Measurements from ENCODE around the gene MUC6.

Gene MUC6

GRCh38 chr11:1036303-1036923 lies at the start of gene MUC6:
Gene MUC6, minus strand, starts transcription at chr11:1036718. Its CDS starts 63 bp downstream, at chr11:1036655.
- no peak for DNase-seq (ENCODE audit: low spot score in 2 of 2)
- no peaks in the 10 kb centered on the region for H3K36me3 ChIP-seq (replicated peaks)
- peaks cover 4% of the 10 kb centered on the region; the same call in 1 of the 2 replicates for H3K27me3 ChIP-seq (ENCODE audit: low read depth)
- in situ Hi-C loops (cut with MboI; ENCODE audit: low sequenced_read_pairs): no loop called here
- no peaks in the 10 kb centered on the region for H3K4me1 ChIP-seq
- H3K4me3 ChIP-seq: no peak within 1 kb of the TSS
- H3K9me3 ChIP-seq: no peaks in the 10 kb centered on the region

- no peaks in the 10 kb centered on the region for H3K36me3 ChIP-seq (replicated peaks)
- H3K27me3 ChIP-seq (ENCODE audit: low read depth): peaks cover 12% of the 10 kb centered on the region; the same call in 1 of the 2 replicates
- no peak for DNase-seq (ENCODE audit: low spot score in 2 of 2)
- no peaks in the 10 kb centered on the region for H3K4me1 ChIP-seq
- no peak overlapping the region for H3K4me3 ChIP-seq
- in situ Hi-C loops (cut with MboI; ENCODE audit: low sequenced_read_pairs): no loop called here
- no peaks in the 10 kb centered on the region for H3K9me3 ChIP-seq
Observed at GRCh38 chr11:1085440-1086170, 49.1 kb upstream of the MUC6 start.

- peaks cover 12% of the 10 kb centered on the region; the same call in 1 of the 2 replicates for H3K27me3 ChIP-seq (ENCODE audit: low read depth)
- no peaks in the 10 kb centered on the region for H3K9me3 ChIP-seq
- no peak for DNase-seq (ENCODE audit: low spot score in 2 of 2)
- no peaks in the 10 kb centered on the region for H3K36me3 ChIP-seq (replicated peaks)
- H3K4me1 ChIP-seq: no peaks in the 10 kb centered on the region
- in situ Hi-C loops (cut with MboI; ENCODE audit: low sequenced_read_pairs): no loop called here
- no peak overlapping the region for H3K4me3 ChIP-seq
Observed at GRCh38 chr11:1084561-1085439, 48.3 kb upstream of the MUC6 start.

GRCh38 chr11:1083621-1084551 lies 47.4 kb upstream of the MUC6 start:
- in situ Hi-C loops (cut with MboI; ENCODE audit: low sequenced_read_pairs): no loop called here
- H3K9me3 ChIP-seq: no peaks in the 10 kb centered on the region
- DNase-seq (ENCODE audit: low spot score in 2 of 2): peak in 1 of 2 experiments; percentile 6
- H3K4me1 ChIP-seq: no peaks in the 10 kb centered on the region
- no peak overlapping the region for H3K4me3 ChIP-seq
- no peaks in the 10 kb centered on the region for H3K36me3 ChIP-seq (replicated peaks)
- peaks cover 12% of the 10 kb centered on the region; the same call in 1 of the 2 replicates for H3K27me3 ChIP-seq (ENCODE audit: low read depth)

GRCh38 chr11:1082728-1083620 lies 46.5 kb upstream of the MUC6 start:
- in situ Hi-C loops (cut with MboI; ENCODE audit: low sequenced_read_pairs): no loop called here
- Histone ChIP-seq H3K9me3 (no peaks in the 10 kb centered on the region), H3K27me3 (ENCODE audit: low read depth) (peaks cover 12% of the 10 kb centered on the region; the same call in 1 of the 2 replicates), H3K36me3 (replicated peaks) (no peaks in the 10 kb centered on the region), H3K4me1 (no peaks in the 10 kb centered on the region), H3K4me3 (no peak overlapping the region)
- DNase-seq (ENCODE audit: low spot score in 2 of 2): peak in 1 of 2 experiments; percentile 6

GRCh38 chr11:1082346-1082727 lies 45.8 kb upstream of the MUC6 start:
- H3K4me1 ChIP-seq: no peaks in the 10 kb centered on the region
- in situ Hi-C loops (cut with MboI; ENCODE audit: low sequenced_read_pairs): no loop called here
- peaks cover 12% of the 10 kb centered on the region; the same call in 1 of the 2 replicates for H3K27me3 ChIP-seq (ENCODE audit: low read depth)
- DNase-seq (ENCODE audit: low spot score in 2 of 2): peak in 1 of 2 experiments; percentile 7
- H3K4me3 ChIP-seq: no peak overlapping the region
- H3K9me3 ChIP-seq: no peaks in the 10 kb centered on the region
- H3K36me3 ChIP-seq (replicated peaks): no peaks in the 10 kb centered on the region

- no peaks in the 10 kb centered on the region for H3K4me1 ChIP-seq
- H3K36me3 ChIP-seq (replicated peaks): no peaks in the 10 kb centered on the region
- H3K9me3 ChIP-seq: no peaks in the 10 kb centered on the region
- in situ Hi-C loops (cut with MboI; ENCODE audit: low sequenced_read_pairs): no loop called here
- DNase-seq (ENCODE audit: low spot score in 2 of 2): peak in 1 of 2 experiments; percentile 6
- no peak overlapping the region for H3K4me3 ChIP-seq
- H3K27me3 ChIP-seq (ENCODE audit: low read depth): peaks cover 12% of the 10 kb centered on the region; the same call in 1 of the 2 replicates
Observed at GRCh38 chr11:1081601-1082311, 45.2 kb upstream of the MUC6 start.

GRCh38 chr11:1078191-1078601 lies 41.7 kb upstream of the MUC6 start:
- H3K27me3 ChIP-seq (ENCODE audit: low read depth): peaks cover 13% of the 10 kb centered on the region; the same call in 1 of the 2 replicates
- DNase-seq (ENCODE audit: low spot score in 2 of 2): no peak
- H3K36me3 ChIP-seq (replicated peaks): no peaks in the 10 kb centered on the region
- no peak overlapping the region for H3K4me3 ChIP-seq
- in situ Hi-C loops (cut with MboI; ENCODE audit: low sequenced_read_pairs): no loop called here
- no peaks in the 10 kb centered on the region for H3K9me3 ChIP-seq
- no peaks in the 10 kb centered on the region for H3K4me1 ChIP-seq

GRCh38 chr11:1077417-1078119 lies 41.0 kb upstream of the MUC6 start:
- Histone ChIP-seq H3K9me3 (no peaks in the 10 kb centered on the region), H3K27me3 (ENCODE audit: low read depth) (peaks cover 18% of the 10 kb centered on the region; the same call in 1 of the 2 replicates), H3K36me3 (replicated peaks) (no peaks in the 10 kb centered on the region), H3K4me3 (no peak overlapping the region), H3K4me1 (no peaks in the 10 kb centered on the region)
- peak in 1 of 2 experiments; percentile 6 for DNase-seq (ENCODE audit: low spot score in 2 of 2)
- in situ Hi-C loops (cut with MboI; ENCODE audit: low sequenced_read_pairs): no loop called here

- peak in 1 of 2 experiments; percentile 5 for DNase-seq (ENCODE audit: low spot score in 2 of 2)
- in situ Hi-C loops (cut with MboI; ENCODE audit: low sequenced_read_pairs): no loop called here
- Histone ChIP-seq H3K36me3 (replicated peaks) (no peaks in the 10 kb centered on the region), H3K9me3 (no peaks in the 10 kb centered on the region), H3K4me3 (no peak overlapping the region), H3K27me3 (ENCODE audit: low read depth) (peaks cover 19% of the 10 kb centered on the region; the same call in 1 of the 2 replicates), H3K4me1 (no peaks in the 10 kb centered on the region)
Observed at GRCh38 chr11:1077033-1077416, 40.5 kb upstream of the MUC6 start.

- Histone ChIP-seq H3K4me1 (no peaks in the 10 kb centered on the region), H3K9me3 (no peaks in the 10 kb centered on the region), H3K36me3 (replicated peaks) (no peaks in the 10 kb centered on the region), H3K27me3 (ENCODE audit: low read depth) (peaks cover 23% of the 10 kb centered on the region), H3K4me3 (no peak overlapping the region)
- DNase-seq (ENCODE audit: low spot score in 2 of 2): no peak
- in situ Hi-C loops (cut with MboI; ENCODE audit: low sequenced_read_pairs): no loop called here
Observed at GRCh38 chr11:1076061-1076665, 39.6 kb upstream of the MUC6 start.
